Stimulated activated CD4-positive, alpha-beta T cell treated with anti-CD3 and anti-CD28 coated beads, Interleukin-1b, Interleukin-23, amount 100 ng/mL, for 4 hours (primary cell): ENCODE data around the gene FGF19.
"Not testable (repeated sequence)": the region's sequence is repeated elsewhere in the genome, so short reads cannot be mapped to it uniquely, and the experiment has no call there.

Experiments
- DNase-seq, 2 donors: peaks; one replicate each; pipeline ENCODE4 v3.0.0-alpha.2; 2020; ENCODE audit warnings: low read depth in 2 of 2

Gene FGF19

GRCh38 chr11:69696749-69697468, 6.9 kb downstream of the FGF19 start:
- no peak for DNase-seq

- not testable (repeated sequence) for DNase-seq
Observed at GRCh38 chr11:69695995-69696394, 7.8 kb downstream of the FGF19 start.

- DNase-seq: no peak
Observed at GRCh38 chr11:69695581-69695980, 8.2 kb downstream of the FGF19 start.

- DNase-seq: no peak
Observed at GRCh38 chr11:69694781-69695180, 9.0 kb downstream of the FGF19 start.

GRCh38 chr11:69692422-69692821, 11.4 kb downstream of the FGF19 start:
- no peak for DNase-seq

GRCh38 chr11:69691463-69691862, 12.4 kb downstream of the FGF19 start:
- DNase-seq: no peak

GRCh38 chr11:69689484-69690319, 14.1 kb downstream of the FGF19 start:
- DNase-seq: no peak

GRCh38 chr11:69687969-69688771, 15.7 kb downstream of the FGF19 start:
- not testable (repeated sequence) for DNase-seq

- no peak for DNase-seq
Observed at GRCh38 chr11:69686856-69687255, 17.0 kb downstream of the FGF19 start.

- DNase-seq: no peak
Observed at GRCh38 chr11:69686452-69686851, 17.4 kb downstream of the FGF19 start.

GRCh38 chr11:69685348-69685747, 18.5 kb downstream of the FGF19 start:
- DNase-seq: no peak

GRCh38 chr11:69684651-69685050, 19.2 kb downstream of the FGF19 start:
- DNase-seq: no peak

- no peak for DNase-seq
Observed at GRCh38 chr11:69683764-69684333, 20.0 kb downstream of the FGF19 start.

- no peak for DNase-seq
Observed at GRCh38 chr11:69682681-69683326, 21.0 kb downstream of the FGF19 start.

- DNase-seq: no peak
Observed at GRCh38 chr11:69682221-69682620, 21.6 kb downstream of the FGF19 start.

- DNase-seq: no peak
Observed at GRCh38 chr11:69680688-69681087, 23.1 kb downstream of the FGF19 start.

GRCh38 chr11:69677749-69678148, 26.1 kb downstream of the FGF19 start:
- DNase-seq: no peak

- peak; percentile 96 to 98 for DNase-seq
Observed at GRCh38 chr11:69674886-69675714, 28.7 kb downstream of the FGF19 start, which contains the start of gene LTO1. LTO1 (minus strand) TSS chr11:69675353; CDS start chr11:69675239, 114 bp downstream.

GRCh38 chr11:69674267-69674885, 29.4 kb downstream of the FGF19 start:
- no peak for DNase-seq
